GM21381 (cell line): ENCODE data around the gene ZNRF4.

Experiments
- ATAC-seq: cut with Tn5 transposase; IDR thresholded peaks from one replicate; pipeline ENCODE4 v1.9.1; 2021; ENCODE audit warnings: mild to moderate bottlenecking, moderate library complexity; ENCODE audit not compliant: unreplicated experiment

ZNRF4 gene

DNA sequence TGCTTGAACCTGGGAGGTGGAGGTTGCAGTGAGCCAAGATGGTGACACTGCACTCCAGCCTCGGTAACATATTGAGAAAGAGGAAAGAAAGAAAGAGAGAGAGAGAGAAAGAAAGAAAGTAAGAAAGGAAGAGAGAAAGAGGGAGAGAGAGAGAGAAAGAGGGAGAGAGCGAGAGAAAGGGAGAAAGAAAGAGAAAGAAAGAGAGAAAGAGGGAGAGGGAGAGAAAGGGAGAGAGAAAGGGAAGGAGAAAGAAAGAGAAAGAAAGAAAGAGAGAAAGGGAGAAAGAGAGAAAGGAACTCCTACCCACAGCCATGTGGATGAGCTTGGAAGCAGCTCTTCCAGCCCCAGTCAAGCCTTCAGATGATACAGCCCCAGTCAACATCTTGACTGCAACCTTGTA is 46.7 kb downstream of the ZNRF4 start:
- no peak for ATAC-seq

DNA sequence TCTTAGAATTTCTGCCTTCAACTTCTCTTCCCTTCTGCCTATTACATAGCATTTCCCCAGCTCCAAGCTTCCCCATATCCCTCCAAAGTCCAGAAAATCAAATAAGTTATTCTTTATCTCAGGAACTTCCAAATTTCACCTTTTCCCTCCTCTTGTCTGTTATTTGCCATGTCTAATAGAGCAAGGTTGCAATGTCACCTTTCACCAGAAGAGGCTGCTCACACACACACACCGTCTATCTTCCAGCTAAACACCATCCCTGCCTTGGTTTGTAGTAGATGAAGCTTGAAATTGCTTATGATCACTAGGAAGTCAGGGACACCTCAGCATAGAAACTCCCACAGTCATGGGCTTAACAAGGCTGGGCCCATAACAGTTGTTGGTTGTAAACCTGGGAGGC is 48.4 kb downstream of the ZNRF4 start:
- no peak for ATAC-seq

DNA sequence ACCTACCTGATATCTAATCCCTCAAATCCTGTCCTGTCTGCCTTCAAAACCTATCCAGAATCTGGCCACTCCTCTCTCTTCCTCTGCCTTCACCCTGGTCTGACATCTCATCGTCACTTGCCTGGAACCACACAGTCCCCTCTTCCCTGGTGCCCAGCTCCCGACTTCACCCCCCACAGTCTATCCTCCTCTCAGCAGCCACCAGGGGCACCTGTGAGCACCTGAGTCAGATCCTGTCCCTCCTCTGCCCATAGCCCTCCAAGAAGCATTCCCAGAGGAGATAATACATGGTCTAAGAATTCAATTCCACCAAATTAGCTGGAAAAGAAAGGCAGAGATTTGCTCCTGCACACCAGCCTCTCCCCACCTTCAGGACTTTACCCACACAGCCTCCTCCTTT is 48.9 kb downstream of the ZNRF4 start:
- ATAC-seq: no peak
